Type B pancreatic cell (in vitro differentiated cells): ENCODE measurements around the gene KAZN. TPM values are rescaled to one million over a fixed set of nuclear protein-coding genes. Genes with fewer than 3 reads are reported as not detected.
A peak's percentile ranks its signal among the peaks of the same experiment; 100 is the strongest.
"Not testable (repeated sequence)": the region's sequence is repeated elsewhere in the genome, so short reads cannot be mapped to it uniquely, and the experiment has no call there.

ENCODE experiments used
- DNase-seq: peaks from one replicate; pipeline ENCODE4 v3.0.0; 2021; ENCODE audit warnings: mixed read lengths; ENCODE audit not compliant: unreplicated experiment; ENCODE audit errors: extremely low spot score
- H3K27ac Mint-ChIP-seq: 2 replicates; pipeline ENCODE4 v1.8.0; 2021; ENCODE audit warnings: mild to moderate bottlenecking, mixed read lengths
- H3K27me3 Mint-ChIP-seq: 2 replicates; pipeline ENCODE4 v1.8.0; 2021; ENCODE audit warnings: mixed read lengths
- H3K36me3 Mint-ChIP-seq: 2 replicates; pipeline ENCODE4 v1.8.0; 2021; ENCODE audit warnings: mixed read lengths
- H3K4me1 Mint-ChIP-seq: one replicate; pipeline ENCODE4 v1.8.0; 2021; ENCODE audit warnings: mixed read lengths; ENCODE audit not compliant: unreplicated experiment
- H3K4me3 Mint-ChIP-seq: 2 replicates; pipeline ENCODE4 v1.8.0; 2021; ENCODE audit warnings: mild to moderate bottlenecking, mixed read lengths
- H3K9me3 Mint-ChIP-seq: 2 replicates; pipeline ENCODE4 v1.8.0; 2021; ENCODE audit warnings: mixed read lengths
- total RNA-seq: library from RNA; stranded (reverse); gene quantifications from 2 replicates; pipeline ENCODE4 v1.2.1, GENCODE V29; 2021; ENCODE audit warnings: low replicate concordance
- TF ChIP-seq, protein P1 (sequence below): fragments of 200-600 bp; sonication (generic); conservative IDR thresholded peaks from 2 replicates; pipeline ENCODE4 v1.5.0; 2021; ENCODE audit warnings: antibody characterized with exemption, mild to moderate bottlenecking

KAZN gene
- total RNA-seq, 1 donor from 2014 or later = 33.7 TPM

DNA sequence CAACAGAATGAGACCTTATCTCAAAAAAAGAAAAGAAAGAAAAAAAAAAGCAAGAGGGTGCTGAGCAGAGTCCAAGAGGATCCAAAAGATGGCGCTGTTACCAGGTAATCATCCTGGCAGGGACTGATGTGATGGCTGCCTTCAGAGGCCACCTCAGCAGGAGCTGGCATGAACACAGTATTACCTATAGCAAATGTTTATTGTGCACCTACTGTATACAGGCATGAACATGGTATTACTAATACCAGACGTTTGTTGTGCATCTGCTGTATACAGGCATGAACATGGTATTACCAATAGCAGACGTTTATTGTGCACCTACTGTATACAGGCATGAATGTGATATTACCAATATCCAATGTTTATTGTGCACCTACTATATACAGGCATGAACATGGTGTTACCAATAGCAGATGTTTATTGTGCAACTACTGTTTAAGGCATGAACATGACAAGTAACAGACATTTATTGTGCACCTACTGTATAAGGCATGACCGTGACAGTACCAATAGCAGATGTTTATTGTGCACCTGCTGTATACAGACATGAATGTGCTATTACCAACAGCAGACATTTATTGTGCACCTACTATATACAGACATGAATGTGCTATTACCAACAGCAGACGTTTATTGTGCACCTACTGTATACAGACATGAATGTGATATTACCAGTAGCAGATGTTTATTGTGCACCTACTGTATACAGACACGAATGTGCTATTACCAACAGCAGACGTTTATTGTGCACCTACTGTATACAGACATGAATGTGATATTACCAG is 439.9 kb downstream of the KAZN start:
- no peak for DNase-seq
- no peak overlapping the region for H3K27ac Mint-ChIP-seq
- no peaks in the 10 kb centered on the region for H3K27me3 Mint-ChIP-seq
- peaks cover 4% of the 10 kb centered on the region for H3K36me3 Mint-ChIP-seq
- H3K4me3 Mint-ChIP-seq = no peak overlapping the region
- H3K4me1 Mint-ChIP-seq = peaks cover 9% of the 10 kb centered on the region
- no peaks in the 10 kb centered on the region for H3K9me3 Mint-ChIP-seq
- TF ChIP-seq, protein P1, sequence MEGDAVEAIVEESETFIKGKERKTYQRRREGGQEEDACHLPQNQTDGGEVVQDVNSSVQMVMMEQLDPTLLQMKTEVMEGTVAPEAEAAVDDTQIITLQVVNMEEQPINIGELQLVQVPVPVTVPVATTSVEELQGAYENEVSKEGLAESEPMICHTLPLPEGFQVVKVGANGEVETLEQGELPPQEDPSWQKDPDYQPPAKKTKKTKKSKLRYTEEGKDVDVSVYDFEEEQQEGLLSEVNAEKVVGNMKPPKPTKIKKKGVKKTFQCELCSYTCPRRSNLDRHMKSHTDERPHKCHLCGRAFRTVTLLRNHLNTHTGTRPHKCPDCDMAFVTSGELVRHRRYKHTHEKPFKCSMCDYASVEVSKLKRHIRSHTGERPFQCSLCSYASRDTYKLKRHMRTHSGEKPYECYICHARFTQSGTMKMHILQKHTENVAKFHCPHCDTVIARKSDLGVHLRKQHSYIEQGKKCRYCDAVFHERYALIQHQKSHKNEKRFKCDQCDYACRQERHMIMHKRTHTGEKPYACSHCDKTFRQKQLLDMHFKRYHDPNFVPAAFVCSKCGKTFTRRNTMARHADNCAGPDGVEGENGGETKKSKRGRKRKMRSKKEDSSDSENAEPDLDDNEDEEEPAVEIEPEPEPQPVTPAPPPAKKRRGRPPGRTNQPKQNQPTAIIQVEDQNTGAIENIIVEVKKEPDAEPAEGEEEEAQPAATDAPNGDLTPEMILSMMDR = peak; percentile 59

DNA sequence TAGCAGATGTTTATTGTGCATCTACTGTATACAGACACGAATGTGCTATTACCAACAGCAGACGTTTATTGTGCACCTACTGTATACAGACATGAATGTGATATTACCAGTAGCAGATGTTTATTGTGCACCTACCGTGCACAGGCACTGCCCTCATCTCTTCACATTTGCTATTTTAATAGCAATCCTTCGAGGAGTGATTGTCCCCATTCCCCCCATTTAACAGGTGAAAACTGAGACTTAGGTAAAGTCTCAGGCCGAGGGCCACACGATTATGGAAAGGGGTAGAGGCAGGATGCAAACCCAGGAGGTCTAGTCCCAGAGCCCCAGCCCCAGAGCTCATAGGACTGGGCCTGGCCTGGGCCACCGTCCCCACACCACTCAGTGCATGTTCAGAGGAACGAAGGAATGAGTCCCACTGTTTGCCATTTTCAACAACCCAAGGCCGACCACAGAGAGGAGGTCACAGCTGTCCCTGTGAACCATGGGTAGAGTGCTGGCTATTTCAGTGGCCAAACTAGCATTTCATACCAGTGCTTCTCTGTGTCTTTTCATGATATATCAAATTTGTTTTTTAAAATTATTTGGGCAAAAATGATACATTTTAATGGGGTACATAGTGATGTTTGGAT is 440.6 kb downstream of the KAZN start:
- Mint-ChIP-seq H3K9me3 (no peaks in the 10 kb centered on the region), H3K4me3 (no peak overlapping the region), H3K27me3 (no peaks in the 10 kb centered on the region), H3K4me1 (peaks cover 9% of the 10 kb centered on the region), H3K36me3 (peaks cover 4% of the 10 kb centered on the region), H3K27ac (no peak overlapping the region)
- no peak for DNase-seq
- TF ChIP-seq, protein P1 = no peak

DNA sequence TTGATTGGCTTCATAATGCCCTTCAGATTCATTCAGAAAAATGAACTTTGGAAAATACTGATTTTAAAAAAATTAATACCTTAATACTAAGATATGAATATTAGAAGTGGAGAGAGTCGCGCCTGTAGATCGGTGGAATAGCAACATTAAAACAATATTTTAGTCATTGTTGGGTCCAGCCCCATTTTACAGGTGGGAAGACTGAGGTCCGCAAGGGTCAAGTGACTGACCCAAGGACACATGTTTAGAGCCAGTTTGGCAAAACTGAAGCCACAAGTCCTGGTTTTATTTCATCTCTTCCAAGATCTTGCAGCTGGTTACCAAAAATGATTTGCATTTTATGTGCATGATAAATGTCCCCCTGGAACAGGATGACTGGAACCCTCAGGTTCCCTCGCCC is 441.4 kb downstream of the KAZN start:
- H3K36me3 Mint-ChIP-seq = peaks cover 4% of the 10 kb centered on the region
- no peaks in the 10 kb centered on the region for H3K9me3 Mint-ChIP-seq
- H3K27ac Mint-ChIP-seq = no peak overlapping the region
- TF ChIP-seq, protein P1 = no peak
- peaks cover 9% of the 10 kb centered on the region for H3K4me1 Mint-ChIP-seq
- DNase-seq = no peak
- H3K4me3 Mint-ChIP-seq = no peak overlapping the region
- H3K27me3 Mint-ChIP-seq = no peaks in the 10 kb centered on the region

DNA sequence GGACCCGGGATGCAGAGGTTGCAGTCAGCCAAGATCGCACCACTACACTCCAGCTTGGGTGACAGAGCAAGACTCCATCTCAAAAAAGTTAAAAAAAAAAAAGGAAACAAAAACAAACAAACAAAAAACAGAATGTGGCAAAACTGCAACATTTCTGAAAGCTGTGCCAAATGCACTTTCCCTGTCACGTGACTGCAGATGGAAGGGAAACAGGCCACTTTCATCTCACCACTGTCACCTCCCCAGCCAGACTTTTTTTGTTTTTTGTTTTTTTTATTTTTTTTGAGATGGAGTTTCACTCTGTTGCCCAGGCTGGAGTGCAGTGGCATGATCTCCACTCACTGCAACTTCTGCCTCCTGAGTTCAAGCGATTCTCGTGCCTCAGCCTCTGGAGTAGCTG is 442.2 kb downstream of the KAZN start:
- not testable (repeated sequence) for H3K9me3 Mint-ChIP-seq, H3K27me3 Mint-ChIP-seq, H3K27ac Mint-ChIP-seq, DNase-seq, H3K4me1 Mint-ChIP-seq, H3K36me3 Mint-ChIP-seq, H3K4me3 Mint-ChIP-seq

DNA sequence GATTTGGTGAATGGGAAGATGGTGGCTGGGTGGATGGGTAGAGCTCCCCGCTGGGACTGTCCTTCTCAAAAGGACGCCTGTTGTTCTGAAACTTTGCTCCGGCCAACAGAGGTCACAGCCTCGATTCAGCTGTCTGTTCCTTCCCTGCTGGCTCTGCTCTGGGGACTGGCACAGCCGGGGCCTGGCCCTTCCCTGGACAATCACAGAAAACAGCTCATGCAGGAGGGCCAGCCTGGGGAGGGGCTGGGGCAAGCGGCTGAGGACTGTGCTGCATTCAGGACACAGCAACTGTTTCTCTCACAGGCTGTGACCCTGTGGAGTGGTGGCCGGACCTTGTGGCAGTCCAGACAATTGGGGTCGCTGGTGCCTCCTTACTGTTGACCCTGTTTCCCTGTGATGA is 444.4 kb downstream of the KAZN start:
- H3K4me1 Mint-ChIP-seq = peaks cover 9% of the 10 kb centered on the region
- H3K36me3 Mint-ChIP-seq = peaks cover 4% of the 10 kb centered on the region
- TF ChIP-seq, protein P1 = no peak
- DNase-seq = no peak
- no peaks in the 10 kb centered on the region for H3K27me3 Mint-ChIP-seq
- H3K9me3 Mint-ChIP-seq = no peaks in the 10 kb centered on the region
- no peak overlapping the region for H3K4me3 Mint-ChIP-seq
- no peak overlapping the region for H3K27ac Mint-ChIP-seq

DNA sequence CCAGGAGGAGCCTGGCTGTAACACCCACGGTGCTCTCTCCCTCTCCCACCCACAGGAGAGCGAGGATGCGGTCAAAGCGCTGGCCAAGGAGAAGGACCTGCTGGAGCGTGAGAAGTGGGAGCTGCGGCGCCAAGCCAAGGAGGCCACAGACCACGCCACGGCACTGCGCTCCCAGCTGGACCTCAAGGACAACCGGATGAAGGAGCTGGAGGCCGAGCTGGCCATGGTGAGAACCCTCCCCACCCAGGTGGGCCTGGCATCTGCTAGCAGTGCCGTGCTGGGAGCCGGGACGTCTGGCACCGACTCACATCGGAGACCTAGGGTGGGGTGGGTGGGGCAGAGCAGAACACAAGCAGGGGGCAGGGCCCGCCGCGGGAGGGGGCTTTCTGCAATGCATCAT is 445.4 kb downstream of the KAZN start:
- H3K27ac Mint-ChIP-seq = no peak overlapping the region
- TF ChIP-seq, protein P1 = no peak
- H3K36me3 Mint-ChIP-seq = peaks cover 4% of the 10 kb centered on the region
- no peak overlapping the region for H3K4me3 Mint-ChIP-seq
- no peak for DNase-seq
- H3K4me1 Mint-ChIP-seq = peaks cover 9% of the 10 kb centered on the region
- no peaks in the 10 kb centered on the region for H3K27me3 Mint-ChIP-seq
- H3K9me3 Mint-ChIP-seq = no peaks in the 10 kb centered on the region
